Keratinocyte (primary cell): ENCODE results near the gene RASGRF2. TPM values are rescaled to one million over a fixed set of nuclear protein-coding genes. Genes with fewer than 3 reads are reported as not detected.

Experiments
- DNase-seq: peaks from one replicate; pipeline ENCODE4 v3.0.0-alpha.2; 2011; ENCODE audit warnings: low read depth, missing footprints, low spot score
- FAIRE-seq: peaks from 2 replicates; lab custom pipeline; 2011; peaks lifted over from hg19 to GRCh38; lab: Jason Lieb, UNC
- H2AFZ ChIP-seq: 2 replicates; pipeline ENCODE4 v1.6.0; 2012; ENCODE audit warnings: low read length, control low read depth, inconsistent platforms; ENCODE audit not compliant: control insufficient read depth
- H3K27ac ChIP-seq: 2 replicates; pipeline ENCODE4 v1.5.1; 2011; ENCODE audit warnings: low read length; ENCODE audit not compliant: control insufficient read depth, insufficient read depth
- H3K27me3 ChIP-seq: 3 replicates; pipeline ENCODE4 v1.6.0; 2011; ENCODE audit warnings: low read length; ENCODE audit not compliant: control insufficient read depth, insufficient read depth; ENCODE audit errors: extremely low read depth
- H3K36me3 ChIP-seq, 2 experiments: 2 replicates in 1 of 2; 3 replicates in 1 of 2; pipeline ENCODE4 v1.5.1; 2011; ENCODE audit warnings: low read length in 2 of 2, mild to moderate bottlenecking in 1 of 2; ENCODE audit not compliant: control insufficient read depth in 2 of 2, insufficient read depth in 2 of 2; ENCODE audit errors: extremely low read depth in 1 of 2
- H3K4me1 ChIP-seq: 3 replicates; pipeline ENCODE4 v1.5.1; 2011; ENCODE audit warnings: low read length; ENCODE audit not compliant: control insufficient read depth, insufficient read depth; ENCODE audit errors: extremely low read depth
- H3K4me2 ChIP-seq: 3 replicates; pipeline ENCODE4 v1.6.0; 2011; ENCODE audit warnings: low read depth, low read length; ENCODE audit not compliant: control insufficient read depth, insufficient read depth; ENCODE audit errors: extremely low read depth
- H3K4me3 ChIP-seq, 3 experiments: fragments of 200-600 bp in 1 of 3; sonication (generic) in 1 of 3; 2 replicates in 2 of 3; 3 replicates in 1 of 3; pipeline ENCODE4 v1.5.1; 2011 to 2016; ENCODE audit warnings: low read length in 3 of 3, mild to moderate bottlenecking in 3 of 3, control low read depth in 2 of 3, inconsistent platforms in 1 of 3, low read depth in 1 of 3, mixed read lengths in 1 of 3, mixed run types in 1 of 3, moderate library complexity in 1 of 3; ENCODE audit not compliant: control insufficient read depth in 2 of 3, insufficient read depth in 2 of 3; ENCODE audit errors: extremely low read depth in 1 of 3
- H3K79me2 ChIP-seq: 2 replicates; pipeline ENCODE4 v1.6.0; 2012; ENCODE audit warnings: low read length; ENCODE audit not compliant: control insufficient read depth, insufficient read depth
- H3K9ac ChIP-seq: 3 replicates; pipeline ENCODE4 v1.6.0; 2011; ENCODE audit warnings: low read length; ENCODE audit not compliant: control insufficient read depth, insufficient read depth; ENCODE audit errors: extremely low read depth
- H3K9me1 ChIP-seq: 3 replicates; pipeline ENCODE4 v1.6.0; 2011; ENCODE audit warnings: low read length; ENCODE audit not compliant: control insufficient read depth, insufficient read depth; ENCODE audit errors: extremely low read depth
- H3K9me3 ChIP-seq: 2 replicates; pipeline ENCODE4 v1.5.1; 2012; ENCODE audit warnings: low read depth, low read length; ENCODE audit not compliant: control insufficient read depth
- H4K20me1 ChIP-seq: 3 replicates; pipeline ENCODE4 v1.6.0; 2011; ENCODE audit warnings: low read length; ENCODE audit not compliant: control insufficient read depth, insufficient read depth; ENCODE audit errors: extremely low read depth
- EZH2 ChIP-seq: IDR thresholded peaks from one replicate; pipeline ENCODE4 v1.6.1; 2012; ENCODE audit warnings: inconsistent platforms, mild to moderate bottlenecking, low read length, moderate library complexity
- dilution Hi-C: fragments of 300-500 bp; cut with MboI; formaldehyde crosslinking; loops from one replicate; pipeline ENCODE4 v1.7.0; 2020; ENCODE audit warnings: low sequenced_read_pairs; ENCODE audit not compliant: extremely low pct_ligation_motif_present
- polyA plus RNA-seq, 5 experiments: library from polyadenylated mRNA; depleted of rRNA in 3 of 5; stranded (reverse) in 3 of 5; stranded (forward) in 1 of 5; unstranded in 1 of 5; fragments of >200 nt; gene quantifications; 1 replicate in 1 of 5; 2 replicates in 3 of 5; 3 replicates in 1 of 5; pipeline versions ENCODE4 v1.2.1 to v1.2.3, GENCODE V29; 2011 to 2012; ENCODE audit warnings: missing spikeins in 2 of 5, low read depth in 1 of 5, low replicate concordance in 1 of 5
- TF ChIP-seq, protein P1 (sequence below), 3 experiments: IDR thresholded peaks in 1 of 3; conservative IDR thresholded peaks in 1 of 3; optimal IDR thresholded peaks in 1 of 3; 2 replicates in 2 of 3; 3 replicates in 1 of 3; pipeline versions ENCODE3 to v1.5.1; 2011; ENCODE audit warnings: low read length in 3 of 3, mild to moderate bottlenecking in 3 of 3, moderate library complexity in 2 of 3, control low read depth in 1 of 3, inconsistent platforms in 1 of 3; ENCODE audit not compliant: insufficient read depth in 2 of 3; ENCODE audit errors: extremely low read depth in 1 of 3

The RASGRF2 gene
- polyA plus RNA-seq, 1 donor (not counting 4 experiments of a cell fraction or from before 2014, with no cell fraction given): 0.03 TPM

DNA sequence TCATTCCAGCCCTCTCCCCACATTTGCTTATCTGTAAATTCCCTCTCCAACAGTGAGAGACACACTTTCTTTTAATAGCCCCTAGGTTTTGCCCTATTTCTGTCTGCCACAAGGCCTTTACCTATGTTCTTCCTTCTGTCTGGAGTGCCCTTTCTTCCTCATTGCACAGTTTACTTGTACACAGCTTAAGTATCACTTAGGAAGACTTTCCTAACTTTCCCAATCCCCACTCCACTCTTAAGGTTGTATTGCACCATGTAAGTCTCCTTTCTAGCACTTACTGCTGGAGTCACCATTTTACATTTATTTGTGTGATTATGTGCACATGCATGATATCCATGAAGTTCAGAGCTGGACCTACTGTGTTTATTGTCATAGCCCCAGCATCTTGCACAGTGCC lies 262.1 kb downstream of the RASGRF2 start:
- no peak overlapping the region for H3K4me2 ChIP-seq
- no peak overlapping the region for H3K4me3 ChIP-seq
- FAIRE-seq (no peak), DNase-seq (no peak)
- H3K27ac ChIP-seq: no peak overlapping the region
- H3K36me3 ChIP-seq: no peaks in the 10 kb centered on the region
- no peaks in the 10 kb centered on the region for H3K4me1 ChIP-seq
- no peaks in the 10 kb centered on the region for H4K20me1 ChIP-seq
- no peaks in the 10 kb centered on the region for H3K9me1 ChIP-seq
- H2AFZ ChIP-seq: no peak overlapping the region
- no peaks in the 10 kb centered on the region for H3K79me2 ChIP-seq
- dilution Hi-C loops: no loop called here
- no peak for TF ChIP-seq EZH2
- TF ChIP-seq, protein P1, sequence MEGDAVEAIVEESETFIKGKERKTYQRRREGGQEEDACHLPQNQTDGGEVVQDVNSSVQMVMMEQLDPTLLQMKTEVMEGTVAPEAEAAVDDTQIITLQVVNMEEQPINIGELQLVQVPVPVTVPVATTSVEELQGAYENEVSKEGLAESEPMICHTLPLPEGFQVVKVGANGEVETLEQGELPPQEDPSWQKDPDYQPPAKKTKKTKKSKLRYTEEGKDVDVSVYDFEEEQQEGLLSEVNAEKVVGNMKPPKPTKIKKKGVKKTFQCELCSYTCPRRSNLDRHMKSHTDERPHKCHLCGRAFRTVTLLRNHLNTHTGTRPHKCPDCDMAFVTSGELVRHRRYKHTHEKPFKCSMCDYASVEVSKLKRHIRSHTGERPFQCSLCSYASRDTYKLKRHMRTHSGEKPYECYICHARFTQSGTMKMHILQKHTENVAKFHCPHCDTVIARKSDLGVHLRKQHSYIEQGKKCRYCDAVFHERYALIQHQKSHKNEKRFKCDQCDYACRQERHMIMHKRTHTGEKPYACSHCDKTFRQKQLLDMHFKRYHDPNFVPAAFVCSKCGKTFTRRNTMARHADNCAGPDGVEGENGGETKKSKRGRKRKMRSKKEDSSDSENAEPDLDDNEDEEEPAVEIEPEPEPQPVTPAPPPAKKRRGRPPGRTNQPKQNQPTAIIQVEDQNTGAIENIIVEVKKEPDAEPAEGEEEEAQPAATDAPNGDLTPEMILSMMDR (optimal IDR thresholded peaks at IDR 0.05 in 1 of 3, IDR thresholded peaks at IDR 0.05 in 1 of 3, conservative IDR thresholded peaks at IDR 0.05 in 1 of 3; ENCODE audit: extremely low read depth in 1 of 3, insufficient read depth in 2 of 3, low read length in 3 of 3): no peak
- no peaks in the 10 kb centered on the region for H3K27me3 ChIP-seq
- no peak overlapping the region for H3K9ac ChIP-seq
- no peaks in the 10 kb centered on the region for H3K9me3 ChIP-seq

DNA sequence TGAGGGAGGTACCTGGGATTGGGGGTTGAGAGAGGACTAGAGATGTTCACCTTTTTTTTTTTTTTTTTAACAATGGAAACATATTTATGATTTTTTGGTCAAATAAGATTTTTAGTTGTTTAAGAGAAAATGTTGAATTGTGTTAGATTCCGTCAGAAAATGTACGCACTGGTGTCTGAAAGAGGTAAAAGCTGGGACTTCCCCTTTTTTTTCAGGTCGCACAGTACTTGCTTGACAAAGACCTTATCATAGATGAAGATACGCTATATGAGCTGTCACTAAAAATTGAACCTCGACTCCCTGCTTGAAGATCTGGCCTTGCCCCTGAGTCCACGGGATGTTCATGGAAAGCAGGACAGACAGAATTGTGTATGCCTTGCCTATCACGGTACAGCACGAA lies 265.3 kb downstream of the RASGRF2 start:
- no peak overlapping the region for H3K9ac ChIP-seq
- H3K36me3 ChIP-seq: no peaks in the 10 kb centered on the region
- no peaks in the 10 kb centered on the region for H3K27me3 ChIP-seq
- no peaks in the 10 kb centered on the region for H3K4me1 ChIP-seq
- H3K9me1 ChIP-seq: no peaks in the 10 kb centered on the region
- TF ChIP-seq, protein P1 (optimal IDR thresholded peaks at IDR 0.05 in 1 of 3, IDR thresholded peaks at IDR 0.05 in 1 of 3, conservative IDR thresholded peaks at IDR 0.05 in 1 of 3; ENCODE audit: extremely low read depth in 1 of 3, insufficient read depth in 2 of 3, low read length in 3 of 3): no peak
- no peak for TF ChIP-seq EZH2
- DNase-seq: no peak
- no peaks in the 10 kb centered on the region for H3K9me3 ChIP-seq
- no peak overlapping the region for H3K4me3 ChIP-seq
- dilution Hi-C loops: no loop called here
- H3K4me2 ChIP-seq: no peak overlapping the region
- H3K27ac ChIP-seq: no peak overlapping the region
- no peaks in the 10 kb centered on the region for H4K20me1 ChIP-seq
- no peak for FAIRE-seq
- no peaks in the 10 kb centered on the region for H3K79me2 ChIP-seq
- H2AFZ ChIP-seq: no peak overlapping the region
